Measurements from ENCODE around the gene NFIB. TPM values are rescaled to one million over a fixed set of nuclear protein-coding genes. Genes with fewer than 3 reads are reported as not detected.
A peak's percentile ranks its signal among the peaks of the same experiment; 100 is the strongest.

Gene NFIB
- polyA plus RNA-seq, 1 of the 3 experiments (the other 2 are of a cell fraction): 9.2 TPM

- TF ChIP-seq EZH2phosphoT487 (IDR thresholded peaks at IDR 0.05; ENCODE audit: borderline replicate concordance, low read depth): no peak
- no peak for TF ChIP-seq CTCF (IDR thresholded peaks at IDR 0.05)
- peak; percentile 25; the same call in 1 of the 2 replicates for TF ChIP-seq TEAD4 (IDR thresholded peaks at IDR 0.05; ENCODE audit: borderline replicate concordance, insufficient read depth)
- TF ChIP-seq ELF1 (IDR thresholded peaks at IDR 0.05): no peak
- TF ChIP-seq TCF12 (IDR thresholded peaks at IDR 0.05): peak; percentile 67
- peak; percentile 69 for TF ChIP-seq MEF2A (IDR thresholded peaks at IDR 0.05; ENCODE audit: borderline replicate concordance, low read depth)
- no peak for TF ChIP-seq RFX5 (IDR thresholded peaks at IDR 0.05; ENCODE audit: low read length)
- TF ChIP-seq EP300 (IDR thresholded peaks at IDR 0.05; ENCODE audit: borderline replicate concordance in 1 of 2, low read depth in 1 of 2, low read length in 1 of 2): peak in 1 of 2 experiments; percentile 46; a peak in 1 of 4 replicates
- TF ChIP-seq MAX (IDR thresholded peaks at IDR 0.05; ENCODE audit: low read depth): peak; percentile 61; the same call in 1 of the 2 replicates
- no peak for TF ChIP-seq GATA2 (CRISPR knock-in tag; IDR thresholded peaks at IDR 0.05)
- no peak for TF ChIP-seq NRF1 (IDR thresholded peaks at IDR 0.05; ENCODE audit: low read depth, low read length)
- no peak for TF ChIP-seq ZBTB33 (IDR thresholded peaks at IDR 0.05; ENCODE audit: borderline replicate concordance, low read depth)
- TF ChIP-seq RXRA (IDR thresholded peaks at IDR 0.05; ENCODE audit: borderline replicate concordance, low read depth): peak; percentile 69; the same call in 1 of the 2 replicates
- no peak for TF ChIP-seq RCOR1 (IDR thresholded peaks at IDR 0.05; ENCODE audit: low read length)
- TF ChIP-seq RAD21 (IDR thresholded peaks at IDR 0.05; ENCODE audit: low read length): no peak
- TF ChIP-seq FOXJ3 (CRISPR knock-in tag; IDR thresholded peaks at IDR 0.05): no peak
Observed at GRCh38 chr9:14251154-14252071, 62.5 kb downstream of the NFIB start (continued).

- no peak overlapping the region for H2AFZ ChIP-seq (ENCODE audit: low read depth)
- H3K79me2 ChIP-seq (ENCODE audit: insufficient read depth): peaks cover 76% of the 10 kb centered on the region
- no peaks in the 10 kb centered on the region for H3K9me2 ChIP-seq
- no peak overlapping the region for H3K4me3 ChIP-seq (ENCODE audit: low read depth in 2 of 2, low read length in 1 of 2)
- no peak for DNase-seq
- no peaks in the 10 kb centered on the region for H3K27me3 ChIP-seq (ENCODE audit: insufficient read depth)
- ChIA-PET CTCF (no interaction called here), POLR2A (no interaction called here)
- H3F3A ChIP-seq (replicated peaks; ENCODE audit: insufficient read depth): peaks cover 13% of the 10 kb centered on the region
- H3K4me1 ChIP-seq (ENCODE audit: control insufficient read depth in 1 of 2, insufficient read depth in 2 of 2, low read depth in 1 of 2, low read length in 1 of 2): peaks cover 11 to 20% of the 10 kb centered on the region in 2 experiments; a peak in 3 of 4 replicates
- H3K36me3 ChIP-seq (replicated peaks in 1 of 2; ENCODE audit: control insufficient read depth in 1 of 2, insufficient read depth in 2 of 2, low read length in 1 of 2): peaks cover 0 to 7% of the 10 kb centered on the region in 2 experiments
- H3K27ac ChIP-seq (ENCODE audit: low read depth in 2 of 2, low read length in 1 of 2): peak overlapping the region; percentile 35 to 52; a peak in 3 of 4 replicates
- WGBS (ENCODE audit: low lambda C conversion rate): 73% methylated on average over 1 of the region's 1 CpG
- H3K4me2 ChIP-seq: peak overlapping the region; percentile 54
- H3K9me3 ChIP-seq: no peaks in the 10 kb centered on the region
- H3K9ac ChIP-seq: no peak overlapping the region
- H4K20me1 ChIP-seq (ENCODE audit: insufficient read depth): peaks cover 7% of the 10 kb centered on the region; the same call in 1 of the 2 replicates
- TF ChIP-seq YY1 (IDR thresholded peaks at IDR 0.05; ENCODE audit: low read depth) (no peak), FOXM1 (IDR thresholded peaks at IDR 0.05; ENCODE audit: low read depth) (no peak), USF2 (IDR thresholded peaks at IDR 0.05; ENCODE audit: borderline replicate concordance, low read depth, low read length) (no peak), RXRA (IDR thresholded peaks at IDR 0.05; ENCODE audit: borderline replicate concordance, low read depth) (no peak), MXI1 (IDR thresholded peaks at IDR 0.05; ENCODE audit: low read depth, low read length) (no peak), EP300 (IDR thresholded peaks at IDR 0.05; ENCODE audit: borderline replicate concordance in 1 of 2, low read depth in 1 of 2, low read length in 1 of 2) (no peak), NFIC (IDR thresholded peaks at IDR 0.05; ENCODE audit: borderline replicate concordance) (no peak), RCOR1 (IDR thresholded peaks at IDR 0.05; ENCODE audit: low read length) (no peak), CHD2 (IDR thresholded peaks at IDR 0.05; ENCODE audit: low read length, partially characterized antibody) (no peak), NRF1 (IDR thresholded peaks at IDR 0.05; ENCODE audit: low read depth, low read length) (no peak), IRF3 (IDR thresholded peaks at IDR 0.05; ENCODE audit: low read depth, low read length) (no peak), RAD21 (IDR thresholded peaks at IDR 0.05; ENCODE audit: low read length) (no peak), FOSL2 (IDR thresholded peaks at IDR 0.05; ENCODE audit: borderline replicate concordance, low read depth) (no peak), SMC3 (IDR thresholded peaks at IDR 0.05; ENCODE audit: low read depth, low read length) (no peak)
Observed at GRCh38 chr9:14250794-14251153, 63.2 kb downstream of the NFIB start.

Data from SK-N-SH (cell line).